ENCODE results near the gene RSPO1. TPM values are rescaled to one million over a fixed set of nuclear protein-coding genes. Genes with fewer than 3 reads are reported as not detected.

Gene RSPO1
- total and polyA plus RNA-seq, 4 experiments from 2014 or later: not detected

DNA sequence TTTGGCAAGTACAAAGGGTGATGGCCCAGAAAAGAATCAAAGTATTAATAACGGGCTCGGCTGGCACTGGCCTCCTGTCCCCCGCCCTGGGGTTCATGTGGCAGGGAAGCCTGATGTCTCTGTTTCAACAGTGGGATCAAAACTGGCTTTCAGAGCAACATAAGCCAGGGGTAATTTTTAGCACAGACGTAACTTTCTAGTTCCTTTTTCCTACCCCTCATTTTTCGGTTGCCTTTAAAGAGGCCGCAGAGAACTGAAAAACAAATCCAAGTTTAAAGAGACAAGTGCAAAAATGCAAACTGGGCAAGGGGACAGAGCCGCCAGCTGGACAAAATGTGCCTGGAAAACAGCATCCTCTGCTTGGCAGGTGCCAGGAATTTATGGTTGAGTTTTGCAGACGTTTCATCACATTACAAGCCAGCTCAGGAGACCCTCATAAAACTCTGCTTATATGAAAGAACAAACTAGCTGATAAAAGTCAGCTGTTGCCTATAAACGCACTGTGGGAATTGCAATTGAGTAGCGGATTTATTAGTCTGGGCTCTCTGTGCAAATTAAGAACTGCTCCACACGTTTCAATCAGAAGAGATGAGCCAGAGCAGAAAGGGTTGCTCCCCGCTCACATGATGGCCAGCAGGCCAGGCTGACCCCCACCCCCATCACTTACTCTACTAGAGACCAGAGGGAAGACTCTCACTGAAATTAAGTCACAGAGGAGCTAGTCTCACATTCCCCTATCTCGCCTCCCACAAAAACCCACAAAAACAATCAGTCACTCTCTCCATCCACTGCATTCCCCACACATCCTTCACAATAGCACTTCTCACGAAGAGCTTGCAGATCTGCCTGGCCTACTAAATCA, 41.8 kb upstream of the RSPO1 start:
- Mint-ChIP-seq H3K36me3 (peaks cover 4% of the 10 kb centered on the region in 2 donors), H3K9me3 (no peaks in the 10 kb centered on the region), H3K27ac (peak overlapping the region in 1 of 7 donors; percentile 5), H3K27me3 (peaks cover 1 to 4% of the 10 kb centered on the region in 2 donors), H3K4me1 (peaks cover 5 to 32% (median 25%) of the 10 kb centered on the region in 4 donors), H3K4me3 (no peak overlapping the region)
- H3K27ac ChIP-seq (ENCODE audit: low read depth, low read length): no peak overlapping the region
- ChIA-PET CTCF (ENCODE audit: partially characterized antibody) (interaction anchor here (1.0 to 1.6 kb wide), 4 partner anchors 71 to 189 kb away, joined by 3 read pairs; no protein-coding TSS in a partner anchor), POLR2A (ENCODE audit: partially characterized antibody) (no interaction called here)
- H3K4me1 ChIP-seq (ENCODE audit: insufficient read depth, low read length): peaks cover 26% of the 10 kb centered on the region
- H3K36me3 ChIP-seq (ENCODE audit: insufficient read depth, low read length): no peaks in the 10 kb centered on the region
- no peaks in the 10 kb centered on the region for H3K9me3 ChIP-seq (ENCODE audit: control insufficient read depth in 1 of 2, low read length in 2 of 2)
- no peak overlapping the region for H3K4me3 ChIP-seq (ENCODE audit: low read length in 2 of 2)
- DNase-seq: no peak
- no peaks in the 10 kb centered on the region for H3K27me3 ChIP-seq (ENCODE audit: insufficient read depth, low read length)
- intact Hi-C loops (cut with micrococcal nuclease): no loop called here

- H3K9me3 Mint-ChIP-seq: no peaks in the 10 kb centered on the region
- peak overlapping the region in 1 of 2 donors; percentile 29 for H3K4me3 ChIP-seq (ENCODE audit: low read length in 2 of 2)
- POLR2A ChIA-PET (ENCODE audit: partially characterized antibody): interaction anchor here (0.7 to 1.7 kb wide), 3 partner anchors 16 to 160 kb away, joined by 3 to 6 read pairs (median 3); partner anchors contain the start of genes GNL2 and MEAF6
Observed at GRCh38 chr1:37673920-37674319, 39.2 kb upstream of the RSPO1 start.

DNA sequence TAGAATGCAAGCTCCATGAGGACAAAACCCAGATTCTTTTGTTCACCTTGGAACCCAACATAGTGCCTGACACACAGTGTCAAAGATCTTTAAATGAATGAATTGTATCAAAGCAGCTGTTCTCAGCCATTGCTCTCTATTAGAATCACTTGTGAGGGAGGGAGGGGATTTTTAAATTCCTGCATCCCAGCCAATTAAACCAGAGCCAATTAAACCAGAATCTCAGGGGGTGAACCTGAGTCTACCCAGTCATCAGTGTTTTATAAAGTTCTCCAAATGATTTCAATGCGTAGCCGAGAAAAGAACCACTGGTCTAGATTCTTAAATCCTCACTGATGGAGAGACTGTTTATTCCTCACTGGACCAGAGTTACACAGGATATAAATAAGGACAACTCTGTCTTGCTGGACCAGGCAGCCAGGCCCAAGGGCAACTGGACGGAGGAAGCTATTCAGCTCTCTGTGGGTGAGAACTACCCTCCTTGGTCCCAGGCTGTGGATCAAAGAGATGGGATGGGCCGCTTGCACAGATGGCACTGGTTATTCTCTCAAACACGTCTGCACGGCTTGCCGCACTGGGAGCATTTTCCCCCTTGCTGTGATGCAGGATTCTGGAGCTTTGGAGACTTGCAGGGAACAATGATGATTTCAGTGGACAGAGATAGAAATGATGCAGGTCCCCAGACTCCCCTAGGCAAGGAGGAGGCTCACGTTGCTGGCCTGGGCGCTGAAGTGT, 37.6 kb upstream of the RSPO1 start:
- Mint-ChIP-seq H3K4me3 (peak overlapping the region in 2 of 8 donors; percentile 10 to 31), H3K27ac (peak overlapping the region in 1 of 7 donors; percentile 42)

More at GRCh38 chr1:37673920-37674319, 39.2 kb upstream of the RSPO1 start:
- H3K27ac Mint-ChIP-seq: peak overlapping the region; percentile 29 to 95 (median 81)
- H3K4me1 ChIP-seq (ENCODE audit: insufficient read depth, low read length): peaks cover 26% of the 10 kb centered on the region
- H3K4me3 Mint-ChIP-seq: peak overlapping the region in 7 of 8 donors; percentile 65 to 86 (median 79)
- intact Hi-C loops (cut with micrococcal nuclease): loop anchor here (1.0 to 2.0 kb wide), 2 partner anchors 18 to 71 kb away; partner anchors contain the start of gene CDCA8
- H3K27me3 Mint-ChIP-seq: peaks cover 1 to 4% of the 10 kb centered on the region in 2 donors
- H3K27me3 ChIP-seq (ENCODE audit: insufficient read depth, low read length): no peaks in the 10 kb centered on the region
- peaks cover 5 to 35% (median 26%) of the 10 kb centered on the region in 4 donors for H3K4me1 Mint-ChIP-seq
- no peaks in the 10 kb centered on the region for H3K36me3 ChIP-seq (ENCODE audit: insufficient read depth, low read length)
- CTCF ChIA-PET (ENCODE audit: partially characterized antibody): interaction anchor here (0.6 to 3.1 kb wide), 3 partner anchors 9 to 873 kb away, joined by 3 to 19 read pairs (median 14); no protein-coding TSS in a partner anchor
- DNase-seq: peak; percentile 83 to 89 (median 85)
- H3K36me3 Mint-ChIP-seq: no peaks in the 10 kb centered on the region
- no peaks in the 10 kb centered on the region for H3K9me3 ChIP-seq (ENCODE audit: control insufficient read depth in 1 of 2, low read length in 2 of 2)
- no peak overlapping the region for H3K27ac ChIP-seq (ENCODE audit: low read depth, low read length)

GRCh38 chr1:37671261-37671660, 36.6 kb upstream of the RSPO1 start:
- Histone ChIP-seq H3K27me3 (ENCODE audit: insufficient read depth, low read length) (no peaks in the 10 kb centered on the region), H3K9me3 (ENCODE audit: control insufficient read depth in 1 of 2, low read length in 2 of 2) (no peaks in the 10 kb centered on the region), H3K27ac (ENCODE audit: low read depth, low read length) (no peak overlapping the region), H3K4me1 (ENCODE audit: insufficient read depth, low read length) (peaks cover 26% of the 10 kb centered on the region), H3K4me3 (ENCODE audit: low read length in 2 of 2) (no peak overlapping the region), H3K36me3 (ENCODE audit: insufficient read depth, low read length) (no peaks in the 10 kb centered on the region)
- DNase-seq: no peak
- Mint-ChIP-seq H3K27me3 (peaks cover 1 to 7% of the 10 kb centered on the region in 2 donors), H3K27ac (peak overlapping the region in 1 of 7 donors; percentile 59), H3K4me1 (peaks cover 5 to 35% (median 26%) of the 10 kb centered on the region in 4 donors), H3K4me3 (no peak overlapping the region), H3K36me3 (no peaks in the 10 kb centered on the region), H3K9me3 (no peaks in the 10 kb centered on the region)
- ChIA-PET POLR2A (ENCODE audit: partially characterized antibody) (no interaction called here), CTCF (ENCODE audit: partially characterized antibody) (interaction anchor here (0.8 to 1.2 kb wide), 2 partner anchors 8 to 12 kb away, joined by 3 read pairs; no protein-coding TSS in a partner anchor)
- intact Hi-C loops (cut with micrococcal nuclease): no loop called here

More for the DNA sequence above, 37.6 kb upstream of the RSPO1 start:
- no peak overlapping the region for H3K4me3 ChIP-seq (ENCODE audit: low read length in 2 of 2)
- no peaks in the 10 kb centered on the region for H3K36me3 Mint-ChIP-seq
- no peak overlapping the region for H3K27ac ChIP-seq (ENCODE audit: low read depth, low read length)
- H3K27me3 Mint-ChIP-seq: peaks cover 1 to 4% of the 10 kb centered on the region in 2 donors
- POLR2A ChIA-PET (ENCODE audit: partially characterized antibody): no interaction called here
- no peaks in the 10 kb centered on the region for H3K9me3 Mint-ChIP-seq
- no peaks in the 10 kb centered on the region for H3K27me3 ChIP-seq (ENCODE audit: insufficient read depth, low read length)
- H3K4me1 ChIP-seq (ENCODE audit: insufficient read depth, low read length): peaks cover 26% of the 10 kb centered on the region
- intact Hi-C loops (cut with micrococcal nuclease): no loop called here
- H3K4me1 Mint-ChIP-seq: peaks cover 5 to 35% (median 26%) of the 10 kb centered on the region in 4 donors
- H3K9me3 ChIP-seq (ENCODE audit: control insufficient read depth in 1 of 2, low read length in 2 of 2): no peaks in the 10 kb centered on the region
- CTCF ChIA-PET (ENCODE audit: partially characterized antibody): interaction anchor here (0.7 to 3.1 kb wide), 3 partner anchors 10 to 69 kb away, joined by 3 to 19 read pairs (median 3); no protein-coding TSS in a partner anchor
- H3K36me3 ChIP-seq (ENCODE audit: insufficient read depth, low read length): no peaks in the 10 kb centered on the region
- DNase-seq: no peak

DNA sequence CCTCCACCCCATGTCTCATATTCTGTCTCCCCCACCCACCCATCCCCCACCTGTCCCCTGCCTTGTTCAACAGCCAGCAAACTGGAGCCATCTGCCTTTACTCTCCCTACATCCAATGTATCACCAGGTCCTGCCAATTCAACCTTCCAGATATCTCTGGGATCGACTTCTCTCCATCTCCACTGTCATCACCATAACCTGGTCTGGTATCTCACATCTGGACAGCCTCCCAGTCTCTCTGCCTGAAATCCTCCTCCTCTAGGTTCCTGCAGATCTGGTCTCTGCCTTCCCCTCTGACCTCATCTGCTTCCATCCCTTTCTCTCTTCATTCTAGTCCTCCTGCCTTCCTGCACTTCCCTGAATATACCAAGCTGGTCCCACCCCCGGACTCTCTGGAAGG, 35.4 kb upstream of the RSPO1 start:
- Histone ChIP-seq H3K27ac (ENCODE audit: low read depth, low read length) (no peak overlapping the region), H3K4me3 (ENCODE audit: low read length in 2 of 2) (no peak overlapping the region), H3K36me3 (ENCODE audit: insufficient read depth, low read length) (no peaks in the 10 kb centered on the region), H3K27me3 (ENCODE audit: insufficient read depth, low read length) (no peaks in the 10 kb centered on the region), H3K4me1 (ENCODE audit: insufficient read depth, low read length) (peaks cover 26% of the 10 kb centered on the region), H3K9me3 (ENCODE audit: control insufficient read depth in 1 of 2, low read length in 2 of 2) (no peaks in the 10 kb centered on the region)
- Mint-ChIP-seq H3K36me3 (no peaks in the 10 kb centered on the region), H3K27ac (no peak overlapping the region), H3K4me1 (peaks cover 5 to 35% (median 23%) of the 10 kb centered on the region in 4 donors), H3K9me3 (no peaks in the 10 kb centered on the region), H3K27me3 (peaks cover 7% of the 10 kb centered on the region in 2 donors), H3K4me3 (no peak overlapping the region)
- ChIA-PET CTCF (ENCODE audit: partially characterized antibody) (no interaction called here), POLR2A (ENCODE audit: partially characterized antibody) (no interaction called here)
- intact Hi-C loops (cut with micrococcal nuclease): no loop called here
- DNase-seq: no peak

DNA sequence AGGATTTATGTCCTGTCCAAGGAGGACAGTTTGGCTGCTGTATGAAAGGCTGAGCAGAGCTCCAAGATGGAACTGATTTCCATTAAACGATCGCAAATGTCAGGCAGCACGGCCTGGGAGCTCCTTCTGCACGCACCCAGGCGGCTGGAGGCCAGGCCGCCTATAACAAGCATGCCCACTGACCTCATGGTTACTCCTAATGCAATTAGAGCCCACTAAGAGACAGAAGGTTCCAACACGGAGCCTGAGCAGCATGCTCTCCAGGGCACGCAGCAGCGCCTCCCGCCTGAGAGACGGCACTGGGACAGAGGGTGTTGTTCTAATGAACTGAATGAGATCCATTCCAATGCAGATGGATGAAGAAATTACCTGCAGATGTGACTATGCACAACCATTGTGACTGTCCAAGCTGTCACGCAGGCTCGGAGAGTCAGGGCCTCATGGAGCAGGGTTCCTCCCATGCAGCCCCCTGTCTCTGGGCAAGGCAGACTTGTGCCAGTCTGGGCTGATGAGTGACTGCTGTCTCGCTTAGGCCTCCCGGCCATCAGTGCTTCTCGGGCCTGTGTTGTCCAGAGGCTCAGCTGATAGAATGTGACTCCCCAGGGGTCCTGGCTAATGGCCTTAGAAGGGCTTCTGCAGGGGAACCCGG, 32.5 kb upstream of the RSPO1 start:
- H3K9me3 ChIP-seq (ENCODE audit: control insufficient read depth in 1 of 2, low read length in 2 of 2): no peaks in the 10 kb centered on the region
- no peaks in the 10 kb centered on the region for H3K27me3 ChIP-seq (ENCODE audit: insufficient read depth, low read length)
- H3K27ac ChIP-seq (ENCODE audit: low read depth, low read length): no peak overlapping the region
- H3K9me3 Mint-ChIP-seq: no peaks in the 10 kb centered on the region
- no peaks in the 10 kb centered on the region for H3K4me1 ChIP-seq (ENCODE audit: insufficient read depth, low read length)
- CTCF ChIA-PET (ENCODE audit: partially characterized antibody): no interaction called here
- POLR2A ChIA-PET (ENCODE audit: partially characterized antibody): no interaction called here
- no peak overlapping the region for H3K27ac Mint-ChIP-seq
- H3K27me3 Mint-ChIP-seq: peaks cover 5 to 7% of the 10 kb centered on the region in 2 donors
- H3K4me3 Mint-ChIP-seq: no peak overlapping the region
- H3K4me1 Mint-ChIP-seq: peaks cover 0 to 10% (median 2%) of the 10 kb centered on the region in 4 donors
- H3K36me3 Mint-ChIP-seq: no peaks in the 10 kb centered on the region
- no peak overlapping the region for H3K4me3 ChIP-seq (ENCODE audit: low read length in 2 of 2)
- H3K36me3 ChIP-seq (ENCODE audit: insufficient read depth, low read length): no peaks in the 10 kb centered on the region
- no peak for DNase-seq
- intact Hi-C loops (cut with micrococcal nuclease): no loop called here
